Choroid plexus epithelial cell (primary cell): ENCODE measurements around the gene C10orf53.
"Not testable (repeated sequence)": the region's sequence is repeated elsewhere in the genome, so short reads cannot be mapped to it uniquely, and the experiment has no call there.

Source experiments
- DNase-seq: peaks from one replicate; pipeline ENCODE4 v3.0.0-alpha.2; 2010; ENCODE audit warnings: low read depth
- H3K4me3 ChIP-seq: 2 replicates; pipeline ENCODE4 v1.5.1; 2011; ENCODE audit warnings: low read depth, mild to moderate bottlenecking, control low read depth, low read length, moderate library complexity
- TF ChIP-seq, protein P1 (sequence below): conservative IDR thresholded peaks from 2 replicates; pipeline ENCODE4 v1.5.1; 2011; ENCODE audit warnings: low read depth, mild to moderate bottlenecking, control low read depth, inconsistent platforms, low read length, moderate library complexity

Gene C10orf53

DNA sequence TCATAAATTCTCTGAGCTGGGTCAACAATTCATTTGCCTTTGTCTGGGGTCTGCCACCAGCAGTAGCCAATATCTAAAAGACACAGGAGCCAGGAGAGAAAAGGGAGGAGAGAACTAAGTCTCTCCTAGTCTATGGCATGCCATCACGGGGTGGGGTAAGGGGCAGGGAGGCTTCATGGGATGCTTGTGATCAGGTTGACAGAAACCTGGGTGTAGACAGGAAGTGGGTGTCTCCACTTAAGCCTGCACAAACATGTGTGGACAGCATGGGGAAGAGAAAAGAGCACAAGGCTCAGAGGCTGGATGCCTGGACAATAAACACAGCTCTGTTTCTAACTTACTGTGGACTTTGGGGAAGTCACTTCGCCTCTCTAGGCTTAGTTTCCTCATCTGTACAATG is 11.5 kb upstream of the C10orf53 start:
- TF ChIP-seq, protein P1, sequence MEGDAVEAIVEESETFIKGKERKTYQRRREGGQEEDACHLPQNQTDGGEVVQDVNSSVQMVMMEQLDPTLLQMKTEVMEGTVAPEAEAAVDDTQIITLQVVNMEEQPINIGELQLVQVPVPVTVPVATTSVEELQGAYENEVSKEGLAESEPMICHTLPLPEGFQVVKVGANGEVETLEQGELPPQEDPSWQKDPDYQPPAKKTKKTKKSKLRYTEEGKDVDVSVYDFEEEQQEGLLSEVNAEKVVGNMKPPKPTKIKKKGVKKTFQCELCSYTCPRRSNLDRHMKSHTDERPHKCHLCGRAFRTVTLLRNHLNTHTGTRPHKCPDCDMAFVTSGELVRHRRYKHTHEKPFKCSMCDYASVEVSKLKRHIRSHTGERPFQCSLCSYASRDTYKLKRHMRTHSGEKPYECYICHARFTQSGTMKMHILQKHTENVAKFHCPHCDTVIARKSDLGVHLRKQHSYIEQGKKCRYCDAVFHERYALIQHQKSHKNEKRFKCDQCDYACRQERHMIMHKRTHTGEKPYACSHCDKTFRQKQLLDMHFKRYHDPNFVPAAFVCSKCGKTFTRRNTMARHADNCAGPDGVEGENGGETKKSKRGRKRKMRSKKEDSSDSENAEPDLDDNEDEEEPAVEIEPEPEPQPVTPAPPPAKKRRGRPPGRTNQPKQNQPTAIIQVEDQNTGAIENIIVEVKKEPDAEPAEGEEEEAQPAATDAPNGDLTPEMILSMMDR: no peak
- DNase-seq: no peak
- H3K4me3 ChIP-seq: no peak overlapping the region

DNA sequence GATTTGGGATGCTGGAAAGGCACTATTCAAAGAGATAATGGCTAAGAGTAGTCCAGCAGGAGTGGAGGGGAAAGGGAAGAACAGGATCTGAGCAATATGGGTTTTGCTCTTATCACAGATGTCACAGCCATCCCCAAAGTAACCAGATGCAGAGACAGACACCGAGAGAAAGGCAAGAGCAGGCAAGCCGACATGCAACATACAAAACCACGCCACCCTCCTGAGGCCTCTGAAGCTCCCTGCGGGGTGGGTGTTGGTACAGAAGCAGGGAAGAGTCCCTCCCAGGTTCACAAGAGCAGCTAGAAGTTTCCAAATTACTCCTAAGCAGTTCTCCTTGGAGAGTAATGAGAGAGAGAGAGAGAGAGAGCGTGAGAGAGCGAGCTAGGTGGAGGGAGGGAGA is 10.8 kb upstream of the C10orf53 start:
- no peak for DNase-seq
- TF ChIP-seq, protein P1: no peak
- H3K4me3 ChIP-seq: no peak overlapping the region

DNA sequence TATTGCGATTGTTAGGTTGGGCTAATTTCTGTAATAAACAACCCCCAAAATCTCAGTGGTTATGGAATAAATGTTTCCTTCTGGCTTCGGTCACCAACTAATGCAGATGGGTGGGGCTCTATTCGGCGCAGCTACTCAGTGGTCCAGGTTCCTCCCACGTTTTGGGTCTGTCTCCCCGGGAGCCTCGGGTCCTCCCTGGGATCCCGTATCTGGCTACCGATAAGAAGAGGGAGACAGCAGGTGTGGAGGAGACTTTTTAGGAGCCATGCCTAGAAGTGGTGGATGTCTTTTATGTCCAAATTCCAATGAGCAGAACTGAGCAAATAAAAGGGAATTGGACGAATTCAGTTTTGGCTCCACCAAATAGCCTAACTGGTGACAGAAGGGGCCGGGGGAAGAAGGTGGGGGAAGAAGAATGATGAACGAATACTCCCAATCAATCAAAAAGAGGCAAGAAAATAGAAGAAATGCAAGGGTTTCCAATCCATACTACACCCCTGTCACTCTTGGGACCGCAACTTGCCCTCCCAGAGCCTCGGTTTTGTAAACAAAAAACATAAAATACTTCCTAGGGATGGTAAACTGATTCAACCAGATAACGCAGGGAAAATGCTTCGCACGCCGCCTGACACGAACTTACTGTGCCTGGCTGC is 498 bp upstream of the C10orf53 start:
- TF ChIP-seq, protein P1: no peak
- H3K4me3 ChIP-seq: peak overlapping the region; percentile 17
- DNase-seq: no peak

DNA sequence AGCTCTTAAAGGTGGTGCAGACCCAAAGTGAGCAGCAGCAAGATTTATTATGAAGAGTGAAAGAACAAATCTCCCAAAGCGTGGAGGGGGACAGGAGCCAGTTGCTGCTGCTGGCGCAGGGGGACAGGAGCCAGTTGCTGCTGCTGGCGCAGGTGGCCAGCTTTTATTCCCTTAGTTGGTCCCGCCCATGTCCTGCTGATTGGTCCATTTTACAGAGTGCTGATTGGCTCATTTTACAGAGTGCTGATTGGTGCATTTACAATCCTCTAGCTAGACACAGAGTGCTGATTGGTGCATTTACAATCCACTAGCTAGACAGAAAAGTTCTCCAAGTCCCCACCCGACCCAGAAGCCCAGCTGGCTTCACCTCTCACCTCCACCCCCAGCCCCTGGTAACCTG is 3.0 kb downstream of the C10orf53 start:
- not testable (repeated sequence) for DNase-seq, H3K4me3 ChIP-seq

DNA sequence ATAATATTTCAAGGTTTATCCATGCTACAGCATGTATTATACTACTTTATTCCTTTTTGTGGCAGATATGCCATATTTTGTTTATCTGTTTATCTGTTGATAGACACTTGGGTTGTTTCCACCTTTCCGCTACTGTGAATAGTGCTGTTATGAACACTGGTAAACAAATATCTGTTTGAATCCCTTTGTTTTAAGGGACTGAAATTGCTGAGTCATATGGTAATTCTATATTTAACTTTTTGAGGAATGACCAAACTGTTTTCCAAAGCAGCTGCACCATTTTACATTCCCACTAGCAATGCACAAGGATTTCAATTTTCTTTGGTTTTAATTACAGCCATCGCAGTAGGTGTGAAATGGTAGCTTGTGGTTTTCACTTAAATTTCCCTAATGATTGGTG is 3.4 kb downstream of the C10orf53 start:
- TF ChIP-seq, protein P1: no peak
- no peak overlapping the region for H3K4me3 ChIP-seq

DNA sequence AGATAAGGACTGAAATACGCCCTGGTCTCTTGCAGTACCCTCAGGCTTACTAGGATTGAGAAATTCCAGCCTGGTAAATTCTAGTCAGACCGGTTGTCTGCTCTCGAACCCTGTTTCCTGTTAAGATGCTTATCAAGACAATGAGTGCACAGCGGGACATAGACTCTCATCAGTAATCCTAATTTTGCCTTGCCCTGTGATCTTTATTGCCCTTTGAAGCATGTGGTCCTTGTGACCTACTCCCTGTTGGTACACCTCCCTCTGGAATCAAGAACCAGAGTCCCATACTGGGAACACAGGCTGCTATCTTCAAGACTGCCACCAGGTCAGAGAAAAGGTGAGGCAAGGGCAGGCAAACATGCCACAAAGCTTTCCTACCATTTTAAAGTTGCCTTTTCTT is 7.2 kb downstream of the C10orf53 start:
- TF ChIP-seq, protein P1: no peak
- DNase-seq: no peak
- no peak overlapping the region for H3K4me3 ChIP-seq

More for the DNA sequence above, 3.4 kb downstream of the C10orf53 start:
- no peak for DNase-seq

DNA sequence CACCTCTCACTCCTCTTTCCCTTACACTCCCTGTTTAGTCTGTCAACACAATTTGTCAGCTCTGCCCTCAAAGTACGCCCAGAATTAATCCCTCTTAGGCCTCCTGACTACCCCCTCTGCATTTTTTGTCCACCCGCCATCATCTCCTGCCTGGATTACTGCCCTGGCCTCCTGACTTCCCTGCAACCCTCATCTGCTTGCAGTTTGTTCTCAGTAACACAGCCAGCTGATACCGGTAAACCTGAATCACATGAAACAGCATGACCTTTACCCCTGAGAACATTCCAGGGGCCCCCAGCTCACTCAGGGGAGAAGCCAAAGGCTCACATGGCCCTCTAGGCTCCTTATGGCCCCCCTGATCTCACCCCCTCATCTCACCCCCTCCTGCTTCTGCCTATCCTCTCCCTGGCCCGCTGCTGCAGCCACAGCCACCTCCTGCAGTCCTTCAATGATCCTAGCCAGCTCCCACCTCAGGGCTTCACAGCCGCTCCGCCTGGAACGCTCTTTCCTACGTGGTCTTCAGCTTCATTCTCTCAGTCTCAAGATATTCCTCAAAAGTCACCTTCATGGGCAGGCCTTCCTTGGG is 8.9 kb downstream of the C10orf53 start:
- TF ChIP-seq, protein P1: no peak
- DNase-seq: no peak
- H3K4me3 ChIP-seq: no peak overlapping the region
